AG10803 (cell line): ENCODE data around the gene SLC6A6.

Experiments
- DNase-seq: peaks from one replicate; pipeline ENCODE4 v3.0.0; 2010; ENCODE audit warnings: low read depth
- H3K4me3 ChIP-seq: 2 replicates; pipeline ENCODE4 v1.5.1; 2011; ENCODE audit warnings: mild to moderate bottlenecking, low read length, control low read depth
- CTCF ChIP-seq: conservative IDR thresholded peaks from 2 replicates; pipeline ENCODE4 v1.5.1; 2011; ENCODE audit warnings: mild to moderate bottlenecking, low read length, control low read depth, inconsistent platforms

The SLC6A6 gene

GRCh38 chr3:14366915-14367823 lies 35.2 kb upstream of the SLC6A6 start:
- DNase-seq = no peak
- no peak for TF ChIP-seq CTCF
- no peak overlapping the region for H3K4me3 ChIP-seq

- no peak overlapping the region for H3K4me3 ChIP-seq
- no peak for DNase-seq
- TF ChIP-seq CTCF = no peak
Observed at GRCh38 chr3:14368146-14368545, 34.3 kb upstream of the SLC6A6 start.

- no peak for DNase-seq
- no peak for TF ChIP-seq CTCF
Observed at GRCh38 chr3:14368885-14369284, 33.5 kb upstream of the SLC6A6 start.

GRCh38 chr3:14369675-14370669 lies 32.4 kb upstream of the SLC6A6 start:
- DNase-seq = no peak
- no peak overlapping the region for H3K4me3 ChIP-seq
- no peak for TF ChIP-seq CTCF

More at GRCh38 chr3:14368885-14369284, 33.5 kb upstream of the SLC6A6 start:
- H3K4me3 ChIP-seq = no peak overlapping the region

- no peak for DNase-seq
- H3K4me3 ChIP-seq = no peak overlapping the region
- no peak for TF ChIP-seq CTCF
Observed at GRCh38 chr3:14370720-14371572, 31.5 kb upstream of the SLC6A6 start.
